Activated gamma-delta T cell (primary cell): Measurements from ENCODE around the gene ATF6.

Experiments
- DNase-seq: peaks from one replicate; lab custom pipeline; 2025; lab: John Stamatoyannopoulos, UW

ATF6 gene

DNA sequence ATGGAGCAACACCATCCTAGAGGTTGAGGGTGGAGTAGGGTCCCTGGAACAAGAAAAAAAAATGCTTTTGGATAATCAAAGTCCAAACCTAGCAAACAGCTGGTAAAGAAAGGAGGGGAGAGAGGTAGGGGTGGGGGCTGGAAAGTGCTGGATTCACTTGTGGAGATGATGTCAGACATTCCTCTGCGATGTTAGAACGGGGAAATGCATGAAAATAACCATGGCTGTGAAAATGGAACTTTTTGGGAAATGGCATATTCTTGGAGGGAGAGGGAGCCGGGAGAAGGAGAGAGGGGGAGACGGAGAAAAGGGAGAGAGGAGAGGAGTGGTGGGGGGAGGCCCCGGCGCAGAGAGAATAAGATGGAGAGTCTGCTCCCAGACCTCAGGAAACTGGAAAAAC, 203.9 kb downstream of the ATF6 start:
- DNase-seq, result no peak

DNA sequence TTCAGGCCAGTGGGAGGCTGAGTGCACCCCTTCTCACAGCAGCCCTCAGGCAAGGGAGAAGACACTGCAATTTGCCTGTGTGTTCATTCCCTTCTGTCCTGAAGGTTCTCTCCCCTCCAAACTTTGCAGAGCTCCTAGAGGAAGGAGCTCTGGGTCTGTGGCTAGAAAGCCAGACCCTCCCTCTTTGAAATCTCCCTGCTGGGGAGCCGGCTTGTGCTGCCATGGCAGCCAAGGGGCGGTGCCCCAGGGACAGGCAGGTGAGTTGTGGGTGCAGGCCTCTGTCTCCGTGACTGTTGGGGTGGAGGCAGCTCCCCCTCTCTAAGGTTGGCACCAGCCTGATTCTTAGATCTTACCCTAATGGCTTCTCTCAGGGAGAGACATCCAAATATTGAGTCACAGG, 204.5 kb downstream of the ATF6 start:
- no peak for DNase-seq

DNA sequence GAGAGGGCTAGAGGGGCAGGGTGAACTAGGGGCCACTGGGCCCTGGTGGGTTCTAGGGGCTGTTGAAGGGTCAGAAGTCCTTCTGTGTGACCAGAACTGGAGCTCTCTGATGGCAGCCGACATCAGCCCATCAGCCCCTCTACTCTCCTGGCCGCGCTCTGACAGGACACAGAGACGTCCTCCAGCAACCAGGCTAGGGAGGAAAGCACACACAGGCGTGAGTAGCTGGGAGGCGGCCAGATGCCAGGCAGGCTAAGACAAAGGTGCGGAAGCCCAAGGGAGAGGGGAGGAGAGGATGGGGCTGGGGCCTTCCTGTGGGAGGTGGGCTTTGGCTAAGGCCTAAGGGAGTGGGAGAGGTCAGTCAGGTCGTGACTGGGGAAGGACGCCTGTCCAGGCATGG, 206.7 kb downstream of the ATF6 start:
- DNase-seq, result no peak

DNA sequence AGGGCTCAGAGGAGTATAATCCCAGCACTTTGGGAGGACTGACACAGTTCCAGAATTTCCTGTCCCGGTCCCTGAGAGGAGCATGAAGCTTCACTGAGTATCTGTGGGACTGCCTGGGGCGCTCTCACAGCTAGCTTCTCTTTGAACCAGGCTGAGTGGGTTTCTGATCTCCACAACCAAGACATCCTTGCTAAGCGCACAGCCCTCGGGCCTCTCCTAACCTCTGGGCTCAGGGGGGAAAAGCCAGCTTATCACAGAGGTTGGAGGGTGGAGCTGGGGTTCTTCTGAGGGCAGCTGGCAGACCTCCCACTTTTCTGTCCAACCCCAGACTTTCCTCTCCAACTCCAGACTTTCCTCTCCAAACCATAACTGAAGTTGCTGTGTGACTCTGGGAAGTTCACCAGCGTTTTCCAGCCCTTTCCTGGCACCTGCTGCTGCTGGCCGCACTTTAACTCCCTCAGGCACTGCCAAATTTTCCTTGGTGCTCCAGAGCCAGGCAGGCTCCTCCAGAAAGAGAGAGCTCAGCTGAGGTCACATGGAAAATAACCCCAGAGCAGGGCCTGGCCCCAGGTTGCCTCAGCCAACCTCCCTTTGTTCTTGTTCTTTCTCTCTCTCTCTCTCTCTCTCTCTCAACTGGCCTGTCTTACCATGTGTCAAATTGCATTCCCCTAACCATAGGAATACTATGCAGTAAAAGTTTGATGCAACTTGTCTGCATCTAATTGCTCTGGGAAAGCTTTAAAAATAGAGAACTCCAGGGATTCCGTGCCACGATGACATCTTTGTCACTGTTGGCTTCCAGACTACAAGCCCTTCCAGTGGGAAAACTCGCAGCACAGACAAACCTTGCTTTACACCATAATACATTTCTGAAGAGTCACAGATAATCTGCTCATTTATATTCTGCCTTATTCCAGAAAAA, 208.1 kb downstream of the ATF6 start:
- DNase-seq, result no peak

DNA sequence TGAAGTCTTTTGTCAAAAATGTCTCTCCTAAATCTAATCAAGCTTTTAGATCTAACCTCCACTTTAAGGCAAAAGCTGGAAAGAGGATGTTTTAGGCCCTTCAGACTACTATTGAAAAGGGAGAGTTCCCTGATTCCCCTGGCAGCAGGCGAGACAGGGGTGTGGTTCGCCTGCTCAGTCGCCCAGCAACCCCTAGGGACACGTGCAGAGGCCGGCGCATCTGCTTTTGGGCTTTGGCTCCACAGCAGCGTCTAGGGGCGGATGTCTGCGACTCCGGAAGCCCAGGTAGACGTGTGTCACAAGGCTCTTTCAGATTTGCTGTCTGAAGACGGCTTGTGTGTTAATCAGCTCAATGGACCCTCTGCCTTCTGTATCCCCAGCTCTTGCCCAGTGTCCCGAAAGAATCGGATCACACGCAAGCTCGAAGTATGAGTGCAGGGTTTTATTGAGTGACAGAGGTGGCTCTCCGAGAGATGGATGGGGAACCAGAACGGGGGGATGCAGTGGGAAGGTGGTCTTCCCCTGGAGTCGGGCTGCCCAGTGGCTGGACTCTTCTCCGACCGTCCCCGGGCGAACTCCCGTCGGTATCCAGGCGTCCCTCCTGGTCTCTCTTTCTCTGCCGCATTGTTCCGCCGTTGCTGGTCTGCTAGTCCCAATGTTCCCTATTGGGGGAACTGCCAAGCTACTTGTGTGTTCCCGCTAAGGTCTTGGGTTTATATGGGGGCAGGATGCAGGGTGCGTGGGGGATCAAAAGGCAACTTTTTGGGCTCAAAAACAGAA, 212.1 kb downstream of the ATF6 start:
- DNase-seq, result no peak

DNA sequence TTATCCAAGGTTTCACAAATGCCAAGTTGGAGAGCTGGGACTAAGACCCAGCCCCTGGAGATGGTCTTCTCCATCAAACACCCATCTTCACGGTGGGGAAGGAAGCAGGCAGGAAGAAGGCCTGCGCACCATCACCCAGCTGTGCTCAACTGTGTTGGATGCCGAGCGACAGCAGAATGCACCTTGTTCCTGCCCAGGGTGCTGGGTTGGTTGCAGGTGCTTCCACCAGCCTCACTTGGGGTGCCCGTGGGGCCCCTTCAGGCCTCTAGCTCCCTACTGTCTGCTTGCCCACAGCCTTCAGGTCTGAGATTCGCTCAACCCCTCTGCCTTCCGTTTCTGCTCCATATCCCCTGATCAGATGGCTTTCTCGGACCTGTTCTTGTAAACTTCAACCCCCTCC, 215.0 kb downstream of the ATF6 start:
- DNase-seq, result no peak

DNA sequence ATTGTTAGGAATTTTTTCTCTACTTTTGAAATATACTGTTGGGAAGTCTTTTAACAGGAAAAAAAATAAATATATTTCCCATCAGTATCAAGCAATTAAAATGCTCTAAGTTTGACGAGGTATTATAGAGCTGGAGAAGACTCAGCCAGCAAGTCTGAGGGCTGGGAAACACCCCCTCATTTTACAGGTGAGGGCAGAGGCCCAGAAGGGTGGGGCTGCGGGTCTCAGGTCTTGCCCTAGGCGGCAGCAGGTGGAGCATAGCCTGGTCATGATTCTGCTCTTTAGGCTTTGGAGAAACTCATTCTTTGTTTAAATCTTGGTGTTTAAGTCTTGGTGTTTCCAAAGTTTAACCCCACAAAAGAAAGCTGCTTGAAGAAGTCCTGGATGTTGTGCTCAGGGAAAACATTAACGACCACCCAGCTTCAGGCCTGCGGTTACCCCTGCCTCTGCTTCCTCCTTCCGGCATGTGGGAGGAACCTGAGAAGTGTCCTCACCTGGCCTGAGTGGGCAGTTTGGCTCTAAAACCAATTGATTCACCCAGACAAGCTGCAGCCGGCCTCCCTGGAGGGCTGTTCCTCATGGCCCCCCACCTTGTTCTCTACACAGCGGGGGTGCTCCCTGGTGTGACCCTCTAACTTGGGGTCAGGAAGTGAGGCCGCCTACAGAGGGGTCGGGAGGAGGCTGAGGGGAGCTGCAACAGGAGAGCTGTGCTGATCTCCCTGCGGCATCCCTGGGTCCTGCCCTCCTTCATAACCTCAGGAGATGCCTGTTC, 215.8 kb downstream of the ATF6 start:
- DNase-seq, result no peak

DNA sequence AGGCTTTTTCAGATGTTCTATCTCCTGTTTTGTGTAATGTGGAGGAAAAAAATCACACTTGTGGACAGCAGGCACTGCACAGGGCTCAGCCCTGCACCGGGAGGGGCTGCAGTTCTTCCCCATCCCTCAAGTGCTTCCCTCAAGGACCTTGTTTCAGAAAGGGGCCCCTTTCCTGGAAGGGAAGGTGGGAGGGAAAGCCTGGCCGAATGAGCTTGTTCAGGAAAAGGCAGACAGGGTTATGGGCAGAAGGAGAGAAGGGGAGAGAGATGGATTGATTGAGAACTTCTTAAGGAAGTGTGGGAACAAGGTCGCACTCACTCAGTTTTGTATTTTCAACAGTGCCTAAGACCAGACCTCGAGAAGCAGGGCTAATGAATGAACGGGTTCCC, 216.4 kb downstream of the ATF6 start:
- DNase-seq, result no peak

DNA sequence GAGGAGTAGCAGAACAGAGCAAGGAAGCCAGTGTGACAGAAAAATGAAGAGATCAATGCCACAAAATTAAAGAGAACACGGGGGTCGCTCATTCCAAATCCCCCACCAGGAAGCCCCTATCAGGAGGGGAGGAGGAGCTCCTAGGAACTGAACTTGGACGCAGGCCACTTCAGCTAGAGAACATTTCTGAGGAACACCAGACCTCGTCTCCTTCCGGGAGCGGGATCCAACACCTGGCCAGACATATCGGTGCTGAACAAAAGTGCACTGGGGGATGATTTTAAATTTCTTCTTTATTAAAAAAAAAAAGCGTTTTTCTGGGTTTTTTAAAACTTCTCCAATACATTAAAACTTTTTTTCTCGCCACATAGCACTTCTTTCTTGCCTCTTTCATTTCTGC, 216.8 kb downstream of the ATF6 start:
- DNase-seq, result no peak

DNA sequence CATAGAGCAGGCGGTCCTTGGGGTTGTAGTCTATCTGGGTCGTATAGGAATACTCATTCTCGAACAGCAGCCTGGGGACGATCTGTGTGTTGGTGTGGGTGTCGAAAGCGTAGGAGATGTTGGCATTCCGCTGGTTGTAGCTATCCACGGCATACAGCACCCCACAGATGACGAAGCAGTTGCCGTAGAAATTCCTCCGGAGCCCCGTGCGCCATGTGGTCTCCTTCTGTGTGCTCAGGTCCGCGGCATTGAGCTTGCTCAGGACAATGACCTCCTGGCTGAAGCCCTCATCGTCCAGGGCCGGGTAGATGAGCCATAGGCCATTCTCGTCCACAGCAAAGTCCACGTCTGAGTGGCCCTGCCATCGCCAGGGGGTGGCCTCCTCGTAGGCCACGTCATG, 217.6 kb downstream of the ATF6 start:
- no peak for DNase-seq

DNA sequence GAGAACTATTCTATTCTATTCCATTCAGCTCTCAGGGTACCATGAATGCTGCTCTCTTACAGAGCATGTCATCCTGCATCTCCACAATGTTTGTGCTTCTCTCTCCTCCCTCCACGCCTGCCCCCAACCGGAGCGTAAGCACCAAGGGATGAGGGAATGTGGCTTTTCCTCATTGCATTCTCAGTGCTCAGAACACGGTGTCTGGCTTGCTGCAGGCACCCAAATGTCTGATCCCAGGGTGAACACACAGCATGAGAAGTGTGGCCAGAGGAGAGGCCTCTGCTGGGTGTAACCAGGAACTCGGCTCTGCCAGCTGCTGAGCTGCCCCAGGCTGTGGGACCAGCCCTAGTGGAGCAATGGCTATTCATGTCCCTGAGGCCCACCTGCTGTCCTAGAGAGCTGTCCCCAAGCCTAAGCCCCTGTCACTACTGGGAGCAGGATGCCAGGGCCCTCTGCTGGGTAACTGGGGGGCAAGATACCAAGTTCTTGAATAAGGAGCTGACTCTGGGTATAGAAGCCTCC, 219.2 kb downstream of the ATF6 start:
- DNase-seq, result no peak

DNA sequence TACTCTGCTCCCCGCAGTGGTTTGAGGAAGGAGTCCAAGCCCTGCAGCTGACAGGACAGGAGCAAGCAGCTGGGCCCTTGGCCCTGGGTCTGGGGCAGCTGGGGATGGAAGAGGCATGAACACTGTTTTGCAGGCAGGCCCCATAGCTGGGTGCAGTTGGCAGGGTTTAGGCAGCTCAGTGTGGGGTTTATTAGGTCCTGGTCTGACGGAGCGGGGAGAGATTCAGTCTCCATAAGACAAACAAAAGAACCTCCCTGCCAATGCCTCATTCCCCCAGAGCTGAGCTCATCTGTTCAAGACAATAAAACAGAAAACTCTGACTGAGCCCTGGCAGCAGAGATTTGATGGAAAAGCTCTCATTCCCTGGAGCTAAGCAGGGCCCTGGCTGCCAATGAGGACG, 220.2 kb downstream of the ATF6 start:
- DNase-seq, result no peak

DNA sequence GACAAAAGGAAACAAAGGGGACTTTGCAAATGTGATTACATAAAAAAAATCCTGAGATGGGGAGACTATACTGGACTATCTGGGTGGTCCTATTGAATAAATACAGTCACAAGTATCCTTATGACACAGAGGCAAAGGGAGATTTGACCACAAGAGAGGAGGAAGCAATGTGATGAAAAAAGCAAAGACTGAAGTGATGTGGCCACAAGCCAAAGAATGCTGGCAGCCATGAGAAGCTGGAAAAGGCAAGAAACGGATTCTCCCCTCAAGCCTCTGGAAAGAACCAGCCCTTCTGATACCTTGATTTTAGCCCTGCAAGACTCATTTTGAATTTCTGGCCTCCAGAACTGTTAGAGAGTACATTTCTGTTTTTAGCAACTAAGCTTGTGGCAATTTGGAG, 221.2 kb downstream of the ATF6 start:
- DNase-seq, result no peak

DNA sequence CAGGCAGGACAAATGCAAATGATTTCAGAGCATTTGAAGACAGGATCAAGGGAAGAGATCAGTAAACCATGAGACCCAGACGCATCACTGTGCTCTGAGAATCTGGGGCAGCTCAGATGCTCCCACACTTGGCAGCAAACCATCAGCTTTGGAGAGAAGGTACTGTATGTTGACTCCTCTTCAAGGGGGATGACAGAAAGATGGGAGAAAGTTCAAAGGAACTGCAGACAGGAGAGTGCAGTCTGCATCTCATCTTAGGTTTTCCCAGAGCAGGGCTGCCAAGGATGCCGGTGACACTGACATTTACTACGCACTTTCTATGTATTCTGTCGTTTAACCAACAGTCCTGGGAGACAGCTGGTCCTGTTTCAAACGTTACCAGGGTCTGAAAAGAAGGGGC, 221.8 kb downstream of the ATF6 start:
- DNase-seq, result no peak

DNA sequence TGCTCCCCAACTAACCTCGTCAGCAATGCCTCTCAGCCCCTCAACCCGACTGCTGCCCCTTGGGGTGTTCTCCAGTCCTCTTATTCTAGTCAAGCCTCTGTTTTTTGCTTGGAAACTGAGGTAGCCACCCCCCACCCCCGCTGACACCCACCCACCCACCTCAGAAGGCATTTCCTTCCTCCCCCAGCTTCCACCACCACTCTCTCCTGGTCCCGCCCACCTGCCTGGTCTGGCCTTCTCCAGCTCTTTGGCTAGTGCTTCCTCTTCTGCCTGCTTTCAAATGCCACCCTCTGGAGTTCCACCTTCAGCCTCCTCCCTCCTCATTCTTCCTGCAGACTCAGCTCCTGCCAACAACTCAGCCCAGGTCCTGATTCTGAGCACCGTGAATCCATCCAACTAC, 222.3 kb downstream of the ATF6 start:
- no peak for DNase-seq

DNA sequence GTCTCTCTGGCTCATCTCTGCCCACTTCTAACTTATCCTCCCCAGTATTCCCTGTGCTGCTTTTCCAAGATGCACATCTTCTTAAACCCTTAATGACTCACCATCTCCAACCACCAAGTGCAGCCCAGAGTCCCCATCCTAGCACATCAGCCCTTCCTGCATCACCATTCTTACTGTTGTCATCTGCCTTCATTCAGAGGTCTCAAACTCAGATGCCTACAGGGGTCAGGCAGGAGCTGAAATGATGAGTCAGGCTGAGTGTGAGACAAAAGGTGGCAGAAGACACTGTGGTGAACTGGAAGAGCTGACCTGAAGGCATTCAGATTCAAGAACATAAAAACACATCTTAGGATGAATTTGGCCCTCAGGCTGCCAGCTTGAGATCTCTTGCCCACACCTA, 223.0 kb downstream of the ATF6 start:
- no peak for DNase-seq

DNA sequence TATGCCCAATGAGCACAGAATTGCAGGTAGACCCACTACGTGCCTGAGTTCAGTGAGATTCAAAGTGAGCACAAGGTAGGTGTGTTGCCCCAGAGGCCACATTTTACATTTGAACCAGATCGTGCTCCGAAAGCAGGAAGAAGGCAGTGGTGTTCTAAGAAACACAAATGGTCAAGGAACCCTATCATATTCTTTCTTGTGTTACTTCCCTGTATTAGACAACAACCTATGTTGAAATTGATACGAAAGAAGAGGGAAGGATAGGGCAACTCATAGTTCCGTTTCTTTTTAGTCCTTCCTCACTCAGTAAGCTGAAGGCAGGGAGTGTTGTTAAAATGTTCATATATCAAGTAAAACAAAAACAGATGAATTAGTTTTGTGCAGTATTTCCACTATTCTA, 223.7 kb downstream of the ATF6 start:
- no peak for DNase-seq

DNA sequence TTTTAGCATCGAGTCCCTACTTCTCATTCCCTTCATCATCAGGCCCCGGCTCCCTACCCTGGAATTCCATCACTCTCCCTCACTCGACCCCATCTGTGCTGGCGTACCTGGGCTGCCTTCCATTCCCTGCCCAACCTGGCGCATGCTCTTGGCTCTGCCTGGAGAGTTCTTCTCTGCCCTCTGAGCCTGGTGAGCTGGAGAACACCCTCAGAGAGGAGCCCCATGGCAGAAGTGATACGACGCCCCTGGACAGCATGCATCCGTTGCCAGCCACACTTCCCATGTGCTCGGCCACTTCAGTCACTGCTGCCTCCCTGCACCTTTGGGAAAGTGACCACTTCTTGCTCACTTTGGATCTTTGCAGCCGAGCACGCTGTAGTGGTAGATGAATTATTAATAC, 227.5 kb downstream of the ATF6 start:
- no peak for DNase-seq

DNA sequence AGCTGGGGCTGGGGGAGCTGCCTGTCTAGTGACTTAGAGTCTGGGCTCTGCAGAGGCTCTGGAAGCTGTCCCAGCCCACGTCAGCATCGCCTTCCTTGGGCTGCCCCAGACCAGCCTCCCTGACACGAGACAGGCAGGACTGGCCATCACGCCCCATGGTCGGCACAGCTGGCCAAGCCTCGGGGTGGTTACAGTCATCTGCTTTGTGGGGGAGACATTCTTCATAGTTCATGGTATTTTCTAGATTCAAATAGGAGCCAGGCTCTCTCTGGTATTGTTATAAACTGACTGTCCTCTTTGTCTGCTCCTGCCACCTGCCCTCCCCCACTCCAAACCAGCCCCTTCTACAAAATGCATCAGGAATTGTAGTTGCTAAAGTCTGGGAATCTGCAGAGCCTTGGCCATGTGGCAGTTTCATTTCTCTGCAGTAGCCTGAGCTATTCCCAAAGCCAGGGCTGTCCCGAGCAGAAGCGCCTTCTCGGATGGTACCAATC, 228.1 kb downstream of the ATF6 start:
- DNase-seq, result no peak

DNA sequence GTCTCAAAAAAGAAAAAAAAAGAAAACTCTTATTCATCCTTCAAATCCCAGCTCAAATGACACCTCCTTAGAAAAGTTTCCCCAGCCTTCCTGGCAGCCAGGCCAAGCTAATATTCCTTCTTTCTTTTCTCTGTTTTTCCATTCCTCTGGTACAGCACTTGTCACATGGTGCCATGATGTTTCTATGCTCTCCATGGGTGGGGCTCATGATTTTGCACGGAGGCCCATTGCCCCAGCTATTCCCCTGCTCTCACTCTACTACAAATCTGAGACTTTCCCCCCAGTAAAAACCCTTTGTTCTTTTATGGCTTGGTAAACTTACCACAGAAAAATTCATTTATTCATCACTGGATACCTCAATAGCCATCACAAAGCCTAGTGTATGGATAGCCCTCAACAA, 231.0 kb downstream of the ATF6 start:
- DNase-seq, result no peak

DNA sequence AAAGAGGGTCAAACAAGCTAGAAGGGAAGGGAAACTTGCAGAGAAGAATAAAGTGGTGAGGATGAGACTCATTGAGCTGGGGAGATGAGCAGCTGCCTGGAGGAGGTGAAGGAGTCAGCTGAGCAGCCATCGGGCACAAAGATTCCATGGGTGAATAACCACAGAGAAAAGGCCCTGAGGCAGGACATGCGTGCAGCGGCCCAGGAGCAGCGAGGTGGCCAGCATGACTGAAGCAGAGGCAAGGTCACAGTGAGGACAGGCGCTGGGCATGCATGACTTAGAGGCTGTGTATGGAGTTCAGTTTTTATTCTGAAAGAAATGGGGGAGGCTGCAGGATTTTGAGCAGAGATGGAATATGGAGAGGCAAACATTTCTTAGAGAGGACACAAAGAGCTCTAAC, 232.7 kb downstream of the ATF6 start:
- DNase-seq, result no peak
